A549 (cell line): ENCODE measurements around the gene SSR1. TPM values are rescaled to one million over a fixed set of nuclear protein-coding genes. Genes with fewer than 3 reads are reported as not detected.
"Not testable (repeated sequence)": the region's sequence is repeated elsewhere in the genome, so short reads cannot be mapped to it uniquely, and the experiment has no call there.

Experiments used
- ATAC-seq, 2 experiments: fragments of 200-7000 bp in 1 of 2; fragments of >200 bp in 1 of 2; cut with Nextera tagmentation in 1 of 2; cut with Tn5 transposase in 1 of 2; 3 replicates each; pipeline versions ENCODE4 v1.8.0 to v1.9.1; 2018 to 2020; ENCODE audit warnings: mild to moderate bottlenecking in 1 of 2, moderate library complexity in 1 of 2
- CTCF ChIA-PET: fragments of 300-600 bp; sonication (Branson Sonifier 250); formaldehyde crosslinking; extraction: SDS; loops from one replicate; lab custom pipeline; 2021; ENCODE audit warnings: antibody characterized with exemption, inconsistent platforms; lab: Yijun Ruan, JAX
- POLR2A ChIA-PET: fragments of 350-600 bp; formaldehyde crosslinking; extraction: SDS; loops from one replicate; lab custom pipeline; 2021; ENCODE audit warnings: antibody characterized with exemption, inconsistent platforms; lab: Yijun Ruan, JAX
- DNase-seq, 2 experiments: peaks; one replicate each; pipeline versions ENCODE4 v3.0.0 to v3.0.0-alpha.2; 2011 to 2016; ENCODE audit warnings: low read depth in 1 of 2, low spot score in 1 of 2
- FAIRE-seq: peaks from 2 replicates; lab custom pipeline; 2011; peaks lifted over from hg19 to GRCh38; lab: Jason Lieb, UNC
- H3K27ac ChIP-seq, 2 experiments: fragments of >200 bp; sonication (Bioruptor Twin); formaldehyde crosslinking; 3 replicates each; pipeline ENCODE4 v1.5.1; 2016 to 2017
- H3K4me1 ChIP-seq: fragments of >200 bp; sonication (Bioruptor Twin); formaldehyde crosslinking; 3 replicates; pipeline ENCODE4 v1.6.1; 2016
- H3K4me2 ChIP-seq: fragments of >200 bp; sonication (Bioruptor Twin); formaldehyde crosslinking; 3 replicates; pipeline ENCODE4 v1.6.1; 2016
- H3K4me3 ChIP-seq: fragments of >200 bp; sonication (Bioruptor Twin); formaldehyde crosslinking; 3 replicates; pipeline ENCODE4 v1.5.1; 2016
- H3K9me3 ChIP-seq: fragments of >200 bp; sonication (Bioruptor Twin); formaldehyde crosslinking; 3 replicates; pipeline ENCODE4 v1.6.1; 2016
- CEBPB ChIP-seq, 2 experiments: fragments of >200 bp in 1 of 2; sonication (Bioruptor Twin) in 1 of 2; formaldehyde crosslinking in 1 of 2; IDR thresholded peaks; 2 replicates each; pipeline ENCODE4 v1.6.1; 2012 to 2016
- EHMT2 ChIP-seq: fragments of 200-600 bp; sonication (generic); IDR thresholded peaks from 2 replicates; pipeline ENCODE4 v1.6.1; 2016; ENCODE audit warnings: antibody characterized with exemption, low read depth, mild to moderate bottlenecking, moderate library complexity
- ESRRA ChIP-seq: fragments of 150-350 bp; IDR thresholded peaks from 2 replicates; pipeline ENCODE4 v1.6.1; 2014; ENCODE audit warnings: mild to moderate bottlenecking, low read length, borderline replicate concordance
- FOSL2 ChIP-seq, 2 experiments: fragments of 450-650 bp in 1 of 2; fragments of >200 bp in 1 of 2; sonication (Bioruptor Twin) in 1 of 2; formaldehyde crosslinking; IDR thresholded peaks; 2 replicates each; pipeline versions ENCODE4 v1.5.0 to v1.6.1; 2016 to 2020; ENCODE audit warnings: mild to moderate bottlenecking in 1 of 2, moderate library complexity in 1 of 2
- HES2 ChIP-seq: fragments of >200 bp; sonication (Bioruptor Twin); formaldehyde crosslinking; IDR thresholded peaks from 2 replicates; pipeline ENCODE4 v1.6.1; 2016
- HEYL ChIP-seq: fragments of 250-450 bp; sonication (Bioruptor Pico); IDR thresholded peaks from 2 replicates; pipeline ENCODE4 v1.8.0; 2021; ENCODE audit warnings: mild to moderate bottlenecking, moderate library complexity
- HMGXB4 ChIP-seq: fragments of 250-450 bp; sonication (Bioruptor Pico); IDR thresholded peaks from 2 replicates; pipeline ENCODE4 v1.5.0; 2021; ENCODE audit warnings: mild to moderate bottlenecking, moderate library complexity, borderline replicate concordance
- HOXA7 ChIP-seq: fragments of 250-450 bp; sonication (Bioruptor Pico); IDR thresholded peaks from 2 replicates; pipeline ENCODE4 v1.5.0; 2020; ENCODE audit warnings: mild to moderate bottlenecking, moderate library complexity
- HOXB13 ChIP-seq: fragments of 250-450 bp; sonication (Bioruptor Pico); IDR thresholded peaks from 2 replicates; pipeline ENCODE4 v1.5.0; 2020; ENCODE audit warnings: low read depth, mild to moderate bottlenecking, moderate library complexity
- MAZ ChIP-seq: fragments of 150-350 bp; IDR thresholded peaks from 2 replicates; pipeline ENCODE4 v1.6.1; 2014; ENCODE audit warnings: antibody characterized with exemption, low read depth, low read length, borderline replicate concordance
- NPAS2 ChIP-seq: fragments of 250-450 bp; sonication (Bioruptor Pico); IDR thresholded peaks from 2 replicates; pipeline ENCODE4 v1.8.0; 2022; ENCODE audit warnings: mild to moderate bottlenecking, moderate library complexity, borderline replicate concordance
- POLR2A ChIP-seq: IDR thresholded peaks from 2 replicates; pipeline ENCODE4 v1.6.1; 2012; ENCODE audit warnings: mild to moderate bottlenecking, low read length
- POLR2AphosphoS2 ChIP-seq: conservative IDR thresholded peaks from 2 replicates; pipeline ENCODE4 v1.6.1; 2012; ENCODE audit warnings: low read length, improper control_type of control experiment, inconsistent platforms
- RAD21 ChIP-seq, 2 experiments: fragments of >200 bp in 1 of 2; sonication (Bioruptor Twin) in 1 of 2; formaldehyde crosslinking in 1 of 2; IDR thresholded peaks in 1 of 2; conservative IDR thresholded peaks in 1 of 2; 2 replicates in 1 of 2; 3 replicates in 1 of 2; pipeline ENCODE4 v1.6.1; 2012 to 2018; ENCODE audit warnings: inconsistent platforms in 1 of 2
- RARB ChIP-seq: fragments of 250-450 bp; sonication (Bioruptor Pico); IDR thresholded peaks from 2 replicates; pipeline ENCODE4 v1.8.0; 2021; ENCODE audit warnings: mild to moderate bottlenecking, moderate library complexity
- RFX5 ChIP-seq: fragments of 450-650 bp; IDR thresholded peaks from 2 replicates; pipeline ENCODE4 v1.7.1; 2014; ENCODE audit warnings: antibody characterized with exemption, mild to moderate bottlenecking, moderate library complexity
- TFCP2L1 ChIP-seq: fragments of 250-450 bp; sonication (Bioruptor Pico); IDR thresholded peaks from 2 replicates; pipeline ENCODE4 v1.5.0; 2021; ENCODE audit warnings: mild to moderate bottlenecking
- USF2 ChIP-seq: fragments of 450-650 bp; IDR thresholded peaks from 2 replicates; pipeline ENCODE4 v1.6.1; 2014; ENCODE audit warnings: antibody characterized with exemption
- WGBS: methylation state at CpG from one replicate; pipeline ENCODE4 v1.1.6; 2017; ENCODE audit errors: missing lambda C conversion rate; 5-methylcytosine and 5-hydroxymethylcytosine counted together
- polyA plus RNA-seq, 4 experiments: library from polyadenylated mRNA; depleted of rRNA in 3 of 4; stranded (reverse); fragments of >200 nt; fragmentation: RNase III in 1 of 4; extraction: RNeasy Plus Mini Kit Qiagen cat#74134 plus additional on column Dnase treatment in 1 of 4; gene quantifications; 2 replicates in 3 of 4; 3 replicates in 1 of 4; pipeline ENCODE4 v1.2.3, GENCODE V29; 2011 to 2017

Gene SSR1
- polyA plus RNA-seq, 2 of the 4 experiments (the other 2 are of a cell fraction), result 84.8 to 201 TPM

GRCh38 chr6:7283676-7284075 lies 29.3 kb downstream of the SSR1 start (continued):
- TF ChIP-seq HES2, result no peak
- TF ChIP-seq HOXA7 (CRISPR knock-in tag), result no peak
- TF ChIP-seq NPAS2 (CRISPR knock-in tag), result no peak

- ATAC-seq, result no peak
- no peaks in the 10 kb centered on the region for H3K4me1 ChIP-seq
- TF ChIP-seq POLR2A, result no peak
- TF ChIP-seq EHMT2, result no peak
- TF ChIP-seq CEBPB (IDR thresholded peaks at IDR 0.05), result no peak
- no peak for TF ChIP-seq ESRRA
- no peak for TF ChIP-seq POLR2AphosphoS2
- no peak for TF ChIP-seq HEYL (CRISPR knock-in tag)
- TF ChIP-seq HMGXB4 (CRISPR knock-in tag), result no peak
- TF ChIP-seq FOSL2 (IDR thresholded peaks at IDR 0.05), result no peak
- TF ChIP-seq FOSL2 (CRISPR knock-in tag; IDR thresholded peaks at IDR 0.05), result no peak
- ChIA-PET POLR2A (no interaction called here), CTCF (no interaction called here)
- no peak for FAIRE-seq
- H3K4me2 ChIP-seq, result no peak overlapping the region
- no peaks in the 10 kb centered on the region for H3K9me3 ChIP-seq
- DNase-seq, result no peak
- 92% methylated on average over 10 of the region's 10 CpGs for WGBS
- no peak overlapping the region for H3K4me3 ChIP-seq
- no peak overlapping the region for H3K27ac ChIP-seq
Observed at GRCh38 chr6:7282097-7282906, 30.7 kb downstream of the SSR1 start.

GRCh38 chr6:7276199-7276524 lies 36.8 kb downstream of the SSR1 start:
- Histone ChIP-seq H3K9me3 (no peaks in the 10 kb centered on the region), H3K27ac (no peak overlapping the region), H3K4me3 (no peak overlapping the region), H3K4me1 (no peaks in the 10 kb centered on the region), H3K4me2 (no peak overlapping the region)
- DNase-seq, result no peak
- CTCF ChIA-PET, result interaction anchor here (0.6 to 4.5 kb wide), 22 partner anchors 9 to 600 kb away, joined by 3 to 27 read pairs (median 4); partner anchors contain the start of genes CAGE1 and RIOK1
- WGBS, result 47% methylated on average over 7 of the region's 7 CpGs
- FAIRE-seq, result no peak
- POLR2A ChIA-PET, result no interaction called here
- TF ChIP-seq TFCP2L1 (CRISPR knock-in tag) (no peak), CEBPB (IDR thresholded peaks at IDR 0.05) (no peak), RAD21 (conservative IDR thresholded peaks at IDR 0.05 in 1 of 2, IDR thresholded peaks at IDR 0.05 in 1 of 2) (0 out of 5 replicates have a peak, but pooled peaks of 1 of the 2 experiments have one; percentile 7)
- no peak for ATAC-seq

GRCh38 chr6:7274525-7274924 lies 38.5 kb downstream of the SSR1 start:
- H3K9me3 ChIP-seq, H3K4me1 ChIP-seq, FAIRE-seq, POLR2A ChIA-PET, DNase-seq, ATAC-seq, H3K4me2 ChIP-seq, H3K4me3 ChIP-seq, H3K27ac ChIP-seq: not testable (repeated sequence)
- CTCF ChIA-PET, result interaction anchor here (2.1 to 2.7 kb wide), 5 partner anchors 9 to 115 kb away, joined by 9 to 21 read pairs (median 12); partner anchors contain the start of genes CAGE1 and RIOK1
- WGBS, result 79% methylated on average over 8 of the region's 8 CpGs

- POLR2A ChIA-PET, result no interaction called here
- FAIRE-seq (no peak), DNase-seq (no peak), ATAC-seq (no peak)
- Histone ChIP-seq H3K4me3 (no peak overlapping the region), H3K4me1 (no peaks in the 10 kb centered on the region), H3K4me2 (no peak overlapping the region), H3K27ac (no peak overlapping the region), H3K9me3 (no peaks in the 10 kb centered on the region)
- CTCF ChIA-PET, result no interaction called here
- TF ChIP-seq MAZ, result no peak
- TF ChIP-seq RARB (CRISPR knock-in tag), result no peak
- TF ChIP-seq RFX5, result no peak
- TF ChIP-seq USF2, result no peak
- no peak for TF ChIP-seq TFCP2L1 (CRISPR knock-in tag)
- no peak for TF ChIP-seq HOXB13
- 79% methylated on average over 7 of the region's 10 CpGs for WGBS
Observed at GRCh38 chr6:7273709-7274108, 39.3 kb downstream of the SSR1 start.
